Ramos (cell line): Measurements from ENCODE around the gene C10orf105.

Source experiments
- in situ Hi-C: fragments of 300-500 bp; cut with MboI; formaldehyde crosslinking; loops from one replicate; pipeline ENCODE4 v1.14.3; 2022; ENCODE audit warnings: low sequenced_read_pairs; ENCODE audit not compliant: unreplicated experiment

C10orf105 gene

GRCh38 chr10:71661779-71662336 is 57.7 kb downstream of the C10orf105 start:
- in situ Hi-C loops = no loop called here
